Activated CD8-positive, alpha-beta memory T cell treated with anti-CD3 and anti-CD28 coated beads for 1 hour (primary cell): ENCODE results near the gene RHOG.
A peak's percentile ranks its signal among the peaks of the same experiment; 100 is the strongest.
"Not testable (repeated sequence)": the region's sequence is repeated elsewhere in the genome, so short reads cannot be mapped to it uniquely, and the experiment has no call there.

Experiments used
- DNase-seq, 2 donors: peaks; one replicate each; pipeline ENCODE4 v3.0.0-alpha.2; 2020; ENCODE audit warnings: low read depth in 1 of 2; ENCODE audit errors: extremely low read depth in 1 of 2

Gene RHOG

DNA sequence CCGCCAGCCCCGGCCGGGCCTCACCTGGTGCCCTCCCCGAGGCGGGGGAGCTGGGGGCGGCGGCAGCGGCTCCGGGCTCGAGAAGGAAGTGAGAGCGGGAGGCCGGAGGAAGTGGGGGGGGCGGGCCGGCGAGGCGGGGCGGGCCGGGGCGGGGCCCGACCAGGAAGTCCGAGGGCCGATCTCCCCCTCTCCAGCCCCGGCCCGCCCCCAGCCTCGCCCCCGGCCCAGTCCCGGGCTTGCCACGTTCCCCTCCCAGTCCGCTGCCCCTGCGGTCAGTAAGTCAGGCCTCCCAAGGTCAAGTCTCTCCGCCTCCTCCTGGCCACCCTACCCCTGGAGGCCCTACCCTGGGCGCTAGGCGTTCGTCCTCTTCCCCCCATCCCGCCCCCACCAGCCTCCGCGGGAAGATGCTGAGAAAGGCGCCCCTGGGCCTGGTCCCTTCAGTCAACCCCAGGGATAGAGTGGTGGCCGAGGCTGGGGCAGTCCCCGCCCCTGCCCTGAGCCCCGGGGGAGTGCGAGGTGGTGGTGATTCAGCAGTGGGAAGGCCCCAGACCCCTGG, at the start of gene RHOG:
Gene RHOG, minus strand, starts transcription at position 90 of the 556 bp plus-strand sequence. CDS start 12,821 bp downstream, outside the sequence.
- DNase-seq = peak in 1 of 2 donors; percentile 55

GRCh38 chr11:3890014-3890413, 49.3 kb upstream of the RHOG start:
- DNase-seq = no peak

- no peak for DNase-seq
These were observed 48.1 kb upstream of the RHOG start for GRCh38 chr11:3888876-3889275.

DNA sequence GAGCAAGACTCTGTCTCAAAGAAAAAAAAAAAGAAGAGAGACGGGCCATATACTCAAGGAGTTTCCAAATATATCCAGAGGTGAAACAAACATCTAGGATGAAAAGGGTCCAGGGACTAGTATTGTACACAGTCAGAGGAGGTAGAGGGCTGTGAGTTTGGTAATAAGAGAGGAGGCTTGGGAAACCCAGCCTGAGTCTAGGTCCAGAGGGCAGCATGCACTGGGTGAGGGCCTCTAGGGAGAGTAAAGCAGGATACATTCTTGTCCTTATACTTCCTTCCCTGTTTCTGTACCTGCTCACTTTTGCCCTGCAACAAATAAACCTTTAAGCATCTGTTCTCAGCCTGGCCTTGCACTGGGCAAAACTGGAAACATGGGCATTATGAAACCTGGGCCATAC, 46.2 kb upstream of the RHOG start:
- no peak for DNase-seq

GRCh38 chr11:3885855-3886254, 45.1 kb upstream of the RHOG start:
- DNase-seq = no peak

DNA sequence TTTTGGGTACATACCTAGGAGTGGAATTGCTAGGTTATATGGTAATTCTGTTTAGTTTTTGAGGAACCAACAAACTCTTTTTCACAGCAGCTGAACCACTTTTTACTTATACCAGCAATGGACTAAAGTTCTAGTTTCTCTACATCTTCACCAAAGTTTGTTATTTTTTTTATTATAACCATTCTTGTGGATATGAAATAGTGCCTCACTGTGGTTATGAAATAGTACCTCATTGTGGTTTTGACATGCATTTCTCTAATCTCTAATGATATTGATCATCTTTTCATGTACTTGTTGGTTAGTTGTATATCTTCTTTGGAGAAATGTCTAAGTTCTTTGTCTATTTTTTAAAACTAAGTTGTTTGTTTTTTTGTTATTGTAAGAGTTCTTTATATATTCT, 41.9 kb upstream of the RHOG start:
- DNase-seq = no peak

DNA sequence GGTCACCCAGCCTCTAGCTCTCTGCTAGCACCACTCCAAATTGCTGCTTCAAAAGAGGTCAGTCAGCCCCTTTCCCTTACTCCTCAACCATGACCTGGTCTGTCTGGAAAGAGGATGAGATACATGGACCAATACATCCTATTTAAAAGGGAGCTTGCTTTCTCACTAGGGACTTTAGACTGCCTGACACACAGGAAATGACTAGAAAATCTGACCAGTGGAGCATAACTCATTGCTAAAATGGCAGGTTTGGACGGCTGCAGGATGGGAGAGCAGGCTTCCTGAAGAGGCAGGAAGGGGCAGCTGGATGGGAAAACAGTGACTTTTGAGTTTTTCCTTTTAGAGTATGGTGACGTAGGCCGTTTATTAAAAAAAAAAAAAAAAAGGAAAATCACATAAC, 40.0 kb upstream of the RHOG start:
- no peak for DNase-seq

DNA sequence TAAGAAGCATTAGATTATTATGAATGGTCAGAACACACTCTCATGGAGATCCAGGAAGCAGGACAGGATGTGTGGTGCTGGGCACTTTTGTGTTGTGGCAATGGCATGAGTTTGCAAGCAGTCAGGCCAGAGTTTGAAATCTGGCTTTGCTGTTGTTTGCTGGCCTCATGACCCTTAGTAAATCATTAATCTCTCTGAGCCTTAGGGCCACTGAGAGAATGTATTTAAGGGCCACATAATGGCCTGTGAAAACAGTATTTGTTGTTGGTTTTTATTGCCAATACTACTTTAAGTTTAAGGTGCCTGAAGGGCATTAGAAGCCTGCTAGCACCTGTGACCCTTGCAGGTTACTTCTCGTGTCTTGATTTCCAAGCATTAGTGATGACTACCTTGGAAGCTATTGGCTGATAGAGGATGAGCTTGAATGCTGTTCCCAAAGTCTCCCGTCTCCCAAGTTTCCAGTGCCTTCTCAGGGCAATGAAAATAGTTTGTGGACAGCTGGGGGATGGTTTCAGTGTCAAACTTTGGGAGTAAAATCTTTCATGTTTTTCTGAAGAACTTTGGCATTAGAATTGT, 39.3 kb upstream of the RHOG start:
- no peak for DNase-seq

DNA sequence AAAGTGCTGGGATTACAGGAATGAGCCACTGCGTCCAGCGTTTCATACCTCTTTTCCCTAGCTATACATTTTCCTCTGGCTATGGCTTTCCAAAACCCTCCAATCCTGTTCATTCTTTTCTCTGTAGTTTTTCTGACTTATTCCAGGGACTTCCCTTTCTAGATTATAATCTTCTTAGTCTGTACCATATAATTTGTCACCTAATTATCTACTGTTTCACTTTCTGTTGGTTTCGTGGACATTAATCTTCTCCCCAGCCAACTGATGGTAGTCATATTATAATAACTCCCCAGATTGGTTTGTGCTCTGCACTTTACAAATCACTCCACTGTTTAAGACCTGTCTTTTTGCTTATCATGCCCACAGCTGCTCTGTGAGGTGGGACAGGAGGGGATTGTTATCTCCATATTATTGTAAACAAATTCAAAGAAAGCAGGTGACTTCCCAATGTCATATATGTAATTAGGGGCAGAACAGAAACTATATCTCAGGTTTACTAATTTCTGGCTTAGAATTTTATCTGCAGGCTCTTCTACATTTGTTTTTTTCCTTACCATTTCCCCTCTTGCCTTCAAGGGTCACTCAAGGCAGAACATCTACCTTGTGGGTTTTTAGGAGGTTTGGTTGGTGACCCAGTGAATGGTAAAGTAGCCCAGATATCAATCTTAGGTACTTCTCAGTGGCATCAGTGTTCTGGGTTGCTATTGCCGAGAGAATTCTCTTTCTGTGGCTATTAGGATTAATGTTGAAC, 38.6 kb upstream of the RHOG start:
- no peak for DNase-seq

- DNase-seq = no peak
These were observed 37.5 kb upstream of the RHOG start for GRCh38 chr11:3878258-3878584.

DNA sequence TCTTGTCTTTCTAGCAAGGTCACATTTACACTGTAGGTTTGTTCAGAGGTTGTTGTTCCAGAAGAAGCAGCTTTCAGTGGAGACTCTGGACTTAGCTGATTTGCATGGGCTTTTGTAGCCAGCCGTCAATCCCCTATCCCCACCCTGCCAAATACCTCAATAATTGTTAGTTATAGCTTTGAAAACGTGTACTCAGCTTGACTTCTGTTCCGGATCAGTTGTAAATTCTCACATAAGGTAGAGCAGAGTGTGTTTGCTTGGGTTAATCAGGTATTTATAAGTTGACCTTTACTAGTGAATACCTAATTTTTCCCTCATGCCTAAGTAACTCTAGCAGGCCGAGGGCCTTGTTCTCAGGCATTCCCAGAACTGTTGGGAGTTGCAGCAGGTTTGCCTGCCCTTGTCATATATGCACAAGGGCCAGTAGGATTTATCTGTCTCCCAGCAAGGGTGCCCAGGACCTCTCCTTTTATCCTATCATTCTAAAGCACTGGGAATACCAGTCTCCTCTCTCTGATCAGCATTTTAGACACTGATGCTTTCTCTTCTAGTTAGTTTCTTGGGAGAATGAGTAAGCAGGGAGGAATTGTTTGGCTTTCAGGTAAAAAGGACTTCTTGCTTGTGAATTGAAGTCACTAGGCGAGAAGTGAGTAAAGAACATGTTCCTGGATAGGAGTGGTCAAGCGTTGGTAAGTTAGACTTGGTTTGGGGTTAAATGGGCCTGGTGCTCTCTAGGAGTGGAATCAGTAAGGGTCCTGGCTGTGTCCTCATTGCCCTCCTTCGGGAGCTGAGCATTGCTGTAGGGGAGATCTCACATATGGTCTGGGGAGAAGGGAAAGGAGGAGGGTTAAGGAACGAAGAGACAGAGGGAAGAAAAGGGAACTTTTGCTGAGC, 36.9 kb upstream of the RHOG start:
- DNase-seq = no peak

DNA sequence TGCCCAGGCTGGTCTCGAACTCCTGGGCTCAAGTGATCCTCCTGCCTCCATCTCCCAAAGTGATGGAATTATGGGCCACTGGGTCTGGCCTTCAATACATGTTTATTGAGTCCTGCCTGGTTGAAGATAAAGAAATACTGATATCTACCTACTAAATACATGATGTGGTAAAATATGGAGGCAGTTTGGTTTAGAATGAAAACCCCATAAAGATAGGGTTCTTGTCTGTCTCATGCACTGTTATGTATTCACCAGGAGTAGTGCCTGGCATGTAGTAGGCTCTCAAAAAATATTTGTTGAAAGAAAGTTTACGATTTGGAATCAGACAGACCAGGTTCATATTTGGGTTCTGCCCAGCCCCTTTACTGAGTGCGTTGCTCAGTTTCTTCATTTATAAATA, 35.9 kb upstream of the RHOG start:
- no peak for DNase-seq

DNA sequence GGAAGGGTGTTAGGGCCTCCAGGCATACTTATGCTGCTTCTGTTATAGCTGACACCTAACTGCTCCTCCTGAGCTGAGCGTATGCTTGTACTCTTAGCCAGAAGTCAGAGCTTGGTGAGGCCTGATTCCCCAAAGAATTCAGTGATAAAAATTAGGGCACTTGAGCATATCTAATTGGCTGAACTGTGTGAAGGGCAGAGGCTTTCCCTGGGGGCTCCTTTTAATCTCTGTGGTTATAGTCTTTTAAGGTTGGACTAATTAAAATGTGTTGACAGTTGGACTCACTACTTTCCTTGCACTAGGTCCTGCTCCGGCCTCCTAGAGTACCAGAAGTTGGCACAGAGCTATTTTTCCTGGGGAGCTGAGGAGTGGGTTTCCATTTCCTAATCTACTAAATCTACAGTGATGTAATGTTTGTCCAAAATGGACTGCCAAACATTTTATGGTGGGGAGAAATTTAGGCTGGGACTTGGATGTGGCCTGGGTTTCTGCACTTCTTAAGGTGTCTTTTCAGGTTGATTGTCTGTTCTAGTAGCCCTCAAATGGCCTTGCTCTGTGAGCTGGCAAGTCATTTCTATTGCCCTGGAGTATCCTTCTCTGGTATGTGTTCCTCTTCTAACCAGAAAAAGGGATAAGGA, 33.1 kb upstream of the RHOG start:
- DNase-seq = no peak

- DNase-seq = no peak
These were observed 26.7 kb upstream of the RHOG start for GRCh38 chr11:3867209-3868091.

DNA sequence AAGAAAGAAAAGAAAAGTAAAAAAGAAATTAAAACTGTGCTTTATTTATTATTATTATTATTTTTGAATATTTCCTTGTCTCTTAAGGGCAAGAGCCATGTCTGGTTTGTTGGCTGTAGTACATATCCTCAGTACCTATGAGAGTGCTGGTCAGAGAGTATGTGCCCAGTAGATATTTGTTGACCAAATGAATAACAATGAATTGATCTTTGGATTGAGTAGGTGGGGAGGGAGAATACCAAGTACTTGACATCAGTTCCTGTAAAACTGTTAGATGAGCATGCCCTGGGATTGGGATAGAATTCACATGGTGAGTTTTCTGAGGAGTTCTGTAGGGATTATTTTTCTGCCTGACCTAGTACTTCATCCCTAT, 26.1 kb upstream of the RHOG start:
- no peak for DNase-seq

GRCh38 chr11:3866206-3866605, 25.4 kb upstream of the RHOG start:
- DNase-seq = no peak

DNA sequence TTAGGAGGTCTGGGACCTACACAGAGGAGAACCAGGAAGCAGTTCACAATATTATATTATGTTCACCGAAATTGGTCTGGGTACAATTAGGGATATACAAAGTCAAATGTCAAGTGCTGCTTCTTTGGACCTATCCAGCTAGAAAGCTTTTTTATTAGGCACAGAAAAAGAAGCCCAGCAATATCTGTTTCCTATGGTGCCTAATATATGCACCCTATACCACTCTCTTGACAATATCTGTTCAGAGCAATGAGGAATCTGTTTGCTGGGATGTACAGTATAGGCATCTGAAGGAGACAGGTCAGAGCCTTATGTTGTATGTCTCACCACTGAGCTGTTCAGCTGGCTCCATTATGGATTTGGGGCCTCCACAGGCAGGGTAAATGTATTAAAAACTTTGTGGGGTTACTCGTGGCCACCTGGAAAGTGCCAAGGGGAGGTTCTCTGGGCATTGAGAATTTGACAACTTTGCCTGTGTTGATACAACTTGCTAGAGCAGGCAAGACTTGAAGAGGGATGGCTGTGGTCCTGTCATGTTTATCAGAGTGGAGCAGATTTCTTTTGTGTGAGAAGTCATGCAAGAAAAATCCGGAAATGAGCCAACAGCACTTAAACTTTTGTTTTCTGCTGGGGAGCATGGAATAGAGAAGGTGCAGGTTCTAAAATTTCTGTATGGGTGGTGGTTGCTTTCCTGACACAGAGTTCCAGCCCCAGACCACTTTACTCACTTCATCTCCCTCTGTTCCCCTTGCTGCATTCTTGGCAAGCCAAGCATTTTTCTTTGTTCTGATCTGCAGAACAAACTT, 24.8 kb upstream of the RHOG start:
- DNase-seq = no peak

DNA sequence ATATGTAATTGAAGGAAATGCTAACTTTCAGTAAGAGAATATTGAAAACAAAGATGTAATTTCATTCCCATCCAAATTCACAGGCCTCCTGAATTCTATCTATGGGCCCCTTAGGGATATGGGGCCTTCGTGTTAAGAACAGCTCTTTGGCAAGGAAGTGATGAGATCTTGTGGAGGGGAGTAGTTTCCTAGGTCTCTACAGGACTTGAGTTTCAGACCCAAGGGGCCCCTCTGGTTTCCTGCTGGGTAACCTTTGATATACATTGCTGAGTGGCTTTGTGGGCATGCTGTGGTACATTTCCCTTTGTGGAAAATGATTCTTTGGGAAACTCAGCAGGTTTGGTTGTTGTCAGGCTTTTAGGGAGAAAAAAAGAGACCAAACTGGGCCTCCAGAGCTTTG, 20.9 kb upstream of the RHOG start:
- no peak for DNase-seq

GRCh38 chr11:3860898-3861393, 20.2 kb upstream of the RHOG start:
- not testable (repeated sequence) for DNase-seq
